SK-N-SH (cell line): ENCODE data around the gene RPF1. TPM values are rescaled to one million over a fixed set of nuclear protein-coding genes. Genes with fewer than 3 reads are reported as not detected.

Experiments
- CTCF ChIA-PET: fragments of 300-600, 350-600 bp; formaldehyde crosslinking; extraction: SDS; loops from one replicate; lab custom pipeline; 2021; lab: Yijun Ruan, JAX
- POLR2A ChIA-PET: fragments of 350-600 bp; sonication (Branson Sonifier 250); formaldehyde crosslinking; extraction: SDS; loops from one replicate; lab custom pipeline; 2020; ENCODE audit warnings: antibody characterized with exemption, inconsistent platforms; lab: Yijun Ruan, JAX
- DNase-seq: peaks from one replicate; pipeline ENCODE4 v3.0.0; 2012
- H2AFZ ChIP-seq: fragments of 200-600 bp; sonication (generic); 2 replicates; pipeline ENCODE4 v1.8.1; 2016; ENCODE audit warnings: antibody characterized with exemption, mild to moderate bottlenecking, low read depth
- H3F3A ChIP-seq: fragments of 200-600 bp; sonication (generic); replicated peaks from 2 replicates; pipeline ENCODE3; 2016; ENCODE audit warnings: antibody characterized with exemption, mild to moderate bottlenecking; ENCODE audit not compliant: insufficient read depth
- H3K27ac ChIP-seq, 2 experiments: fragments of 200-500 bp in 1 of 2; fragments of 200-600 bp in 1 of 2; sonication (Bioruptor generic) in 1 of 2; sonication (generic), shearing (Covaris generic) in 1 of 2; 2 replicates each; pipeline versions ENCODE4 v1.5.1 to v1.6.1; 2014 to 2016; ENCODE audit warnings: low read depth in 2 of 2, inconsistent platforms in 1 of 2, low read length in 1 of 2, mild to moderate bottlenecking in 1 of 2, mixed read lengths in 1 of 2
- H3K27me3 ChIP-seq: fragments of 200-600 bp; sonication (generic), shearing (Covaris generic); 2 replicates; pipeline ENCODE4 v1.6.1; 2016; ENCODE audit warnings: mixed run types; ENCODE audit not compliant: insufficient read depth
- H3K36me3 ChIP-seq, 2 experiments: fragments of 200-500 bp in 1 of 2; fragments of 200-600 bp in 1 of 2; sonication (Bioruptor generic) in 1 of 2; sonication (generic) in 1 of 2; replicated peaks in 1 of 2; 2 replicates each; pipeline versions ENCODE3 to v1.5.1; 2014 to 2016; ENCODE audit warnings: low read length in 1 of 2, mild to moderate bottlenecking in 1 of 2; ENCODE audit not compliant: insufficient read depth in 2 of 2, control insufficient read depth in 1 of 2
- H3K4me1 ChIP-seq, 2 experiments: fragments of 200-500 bp in 1 of 2; fragments of 200-600 bp in 1 of 2; sonication (Bioruptor generic) in 1 of 2; sonication (generic), shearing (Covaris generic) in 1 of 2; 2 replicates each; pipeline versions ENCODE4 v1.5.1 to v1.6.1; 2014 to 2016; ENCODE audit warnings: low read depth in 1 of 2, low read length in 1 of 2, mixed run types in 1 of 2; ENCODE audit not compliant: insufficient read depth in 2 of 2, control insufficient read depth in 1 of 2
- H3K4me2 ChIP-seq: fragments of 200-600 bp; sonication (generic), shearing (Covaris generic); 2 replicates; pipeline ENCODE4 v1.6.1; 2017; ENCODE audit warnings: mixed run types
- H3K4me3 ChIP-seq, 2 experiments: fragments of 200-500 bp in 1 of 2; fragments of 200-600 bp in 1 of 2; sonication (Bioruptor generic) in 1 of 2; sonication (generic), shearing (Covaris generic) in 1 of 2; 2 replicates each; pipeline versions ENCODE4 v1.5.1 to v1.8.1; 2014 to 2016; ENCODE audit warnings: low read depth in 2 of 2, inconsistent platforms in 1 of 2, low read length in 1 of 2, mild to moderate bottlenecking in 1 of 2, mixed read lengths in 1 of 2, moderate library complexity in 1 of 2
- H3K79me2 ChIP-seq: fragments of 200-600 bp; sonication (generic); 2 replicates; pipeline ENCODE4 v1.8.1; 2017; ENCODE audit warnings: mild to moderate bottlenecking; ENCODE audit not compliant: insufficient read depth
- H3K9ac ChIP-seq: fragments of 200-600 bp; sonication (generic); 2 replicates; pipeline ENCODE4 v1.6.1; 2017; ENCODE audit warnings: mixed run types
- H3K9me2 ChIP-seq: fragments of 200-600 bp; sonication (generic); 2 replicates; pipeline ENCODE4 v1.6.1; 2017; ENCODE audit warnings: mixed run types
- H3K9me3 ChIP-seq: fragments of 200-600 bp; sonication (generic); 2 replicates; pipeline ENCODE4 v1.6.1; 2017; ENCODE audit warnings: mixed run types, mild to moderate bottlenecking, moderate library complexity
- H4K20me1 ChIP-seq: fragments of 200-600 bp; sonication (generic); 2 replicates; pipeline ENCODE4 v1.6.1; 2017; ENCODE audit warnings: mild to moderate bottlenecking, mixed run types; ENCODE audit not compliant: insufficient read depth
- CHD2 ChIP-seq: fragments of 150-350 bp; IDR thresholded peaks from 2 replicates; pipeline ENCODE4 v1.6.1; 2018; ENCODE audit warnings: low read length; ENCODE audit not compliant: partially characterized antibody
- ELF1 ChIP-seq: IDR thresholded peaks from 2 replicates; pipeline ENCODE4 v1.4.0; 2012
- EP300 ChIP-seq, 2 experiments: IDR thresholded peaks; 2 replicates each; pipeline versions ENCODE4 v1.4.0 to v1.6.1; 2012; ENCODE audit warnings: borderline replicate concordance in 1 of 2, low read depth in 1 of 2, low read length in 1 of 2
- EZH2phosphoT487 ChIP-seq: fragments of 200-600 bp; sonication (generic); IDR thresholded peaks from 2 replicates; pipeline ENCODE4 v1.6.1; 2017; ENCODE audit warnings: low read depth, mixed run types, mild to moderate bottlenecking, antibody characterized with exemption, moderate library complexity, borderline replicate concordance
- FOSL2 ChIP-seq: IDR thresholded peaks from 2 replicates; pipeline ENCODE4 v1.4.0; 2012; ENCODE audit warnings: low read depth, mild to moderate bottlenecking, moderate library complexity, borderline replicate concordance
- FOXJ3 ChIP-seq: sonication (generic); formaldehyde crosslinking; IDR thresholded peaks from 2 replicates; pipeline ENCODE4 v1.5.1; 2020; ENCODE audit warnings: mild to moderate bottlenecking, missing genetic modification reagents
- FOXM1 ChIP-seq: IDR thresholded peaks from 2 replicates; pipeline ENCODE4 v1.4.0; 2012; ENCODE audit warnings: low read depth, mild to moderate bottlenecking
- GABPA ChIP-seq: IDR thresholded peaks from 2 replicates; pipeline ENCODE4 v1.4.0; 2012; ENCODE audit warnings: low read depth, mild to moderate bottlenecking
- GATA2 ChIP-seq: sonication (generic); formaldehyde crosslinking; IDR thresholded peaks from 2 replicates; pipeline ENCODE4 v1.5.0; 2020; ENCODE audit warnings: mild to moderate bottlenecking, missing genetic modification reagents
- MEF2A ChIP-seq: IDR thresholded peaks from 2 replicates; pipeline ENCODE4 v1.4.0; 2012; ENCODE audit warnings: low read depth, borderline replicate concordance
- MXI1 ChIP-seq: IDR thresholded peaks from 2 replicates; pipeline ENCODE4 v1.6.1; 2012; ENCODE audit warnings: mild to moderate bottlenecking, low read depth, low read length, improper control_type of control experiment
- RAD21 ChIP-seq: IDR thresholded peaks from 2 replicates; pipeline ENCODE4 v1.6.1; 2012; ENCODE audit warnings: mild to moderate bottlenecking, low read length
- RCOR1 ChIP-seq: fragments of 150-350 bp; IDR thresholded peaks from 2 replicates; pipeline ENCODE4 v1.6.1; 2017; ENCODE audit warnings: antibody characterized with exemption, low read length
- RFX5 ChIP-seq: IDR thresholded peaks from 2 replicates; pipeline ENCODE4 v1.6.1; 2012; ENCODE audit warnings: mild to moderate bottlenecking, improper control_type of control experiment, low read length
- SMC3 ChIP-seq: IDR thresholded peaks from 2 replicates; pipeline ENCODE4 v1.6.1; 2012; ENCODE audit warnings: low read depth, low read length, improper control_type of control experiment
- TAF1 ChIP-seq: IDR thresholded peaks from 2 replicates; pipeline ENCODE4 v1.6.1; 2012; ENCODE audit warnings: low read depth, mild to moderate bottlenecking, low read length, moderate library complexity, borderline replicate concordance
- TEAD4 ChIP-seq: IDR thresholded peaks from 2 replicates; pipeline ENCODE4 v1.4.0; 2012; ENCODE audit warnings: mild to moderate bottlenecking, borderline replicate concordance; ENCODE audit not compliant: insufficient read depth
- YY1 ChIP-seq: IDR thresholded peaks from 2 replicates; pipeline ENCODE4 v1.4.0; 2012; ENCODE audit warnings: low read depth, mild to moderate bottlenecking
- WGBS: methylation state at CpG from one replicate; pipeline ENCODE4 v1.1.6; 2017; ENCODE audit warnings: low lambda C conversion rate; 5-methylcytosine and 5-hydroxymethylcytosine counted together
- polyA plus RNA-seq, 3 experiments: library from polyadenylated mRNA; depleted of rRNA; stranded (reverse); fragments of >200 nt; gene quantifications; 2 replicates each; pipeline ENCODE4 v1.2.3, GENCODE V29; 2012
- TF ChIP-seq, protein P1 (sequence below): IDR thresholded peaks from 2 replicates; pipeline ENCODE4 v1.4.0; 2012; ENCODE audit warnings: low read depth
- TF ChIP-seq, protein P2 (sequence below): IDR thresholded peaks from 2 replicates; pipeline ENCODE4 v1.4.0; 2012; ENCODE audit warnings: low read depth, borderline replicate concordance
- TF ChIP-seq, protein P3 (sequence below): fragments of 200-600 bp; sonication (generic); IDR thresholded peaks from 2 replicates; pipeline ENCODE4 v1.6.1; 2017; ENCODE audit warnings: antibody characterized with exemption, mild to moderate bottlenecking, moderate library complexity
- TF ChIP-seq, protein P4 (sequence below): IDR thresholded peaks from 2 replicates; pipeline ENCODE4 v1.4.0; 2012; ENCODE audit warnings: low read depth, borderline replicate concordance
- TF ChIP-seq, protein P5 (sequence below): IDR thresholded peaks from 2 replicates; pipeline ENCODE4; 2012

Gene RPF1
- polyA plus RNA-seq, 1 of the 3 experiments (the other 2 are of a cell fraction) = 22.6 TPM

DNA sequence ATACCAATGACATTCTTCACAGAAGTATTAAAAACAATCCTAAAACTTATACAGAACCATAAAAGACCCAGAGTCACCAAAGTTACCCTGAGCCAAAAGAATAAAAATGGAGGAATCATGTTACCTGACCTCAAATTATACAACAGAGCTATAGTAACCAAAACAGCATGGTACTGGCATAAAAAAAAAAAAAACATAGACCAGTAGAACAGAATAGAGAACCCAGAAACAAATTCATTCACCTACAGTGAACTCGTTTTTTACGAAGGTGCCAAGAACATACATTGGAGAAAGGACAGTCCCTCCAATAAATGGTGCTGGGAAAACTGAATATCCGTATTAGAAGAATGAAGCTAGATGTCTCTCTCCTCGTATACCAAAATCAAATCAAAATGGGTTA lies 30.0 kb downstream of the RPF1 start (continued):
- no peak for TF ChIP-seq TEAD4
- no peak for TF ChIP-seq EZH2phosphoT487
- TF ChIP-seq GATA2 (CRISPR knock-in tag) = no peak
- TF ChIP-seq TAF1 = no peak
- TF ChIP-seq FOXJ3 (CRISPR knock-in tag) = no peak
- TF ChIP-seq, protein P1, sequence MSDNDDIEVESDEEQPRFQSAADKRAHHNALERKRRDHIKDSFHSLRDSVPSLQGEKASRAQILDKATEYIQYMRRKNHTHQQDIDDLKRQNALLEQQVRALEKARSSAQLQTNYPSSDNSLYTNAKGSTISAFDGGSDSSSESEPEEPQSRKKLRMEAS = no peak
- TF ChIP-seq, protein P2, sequence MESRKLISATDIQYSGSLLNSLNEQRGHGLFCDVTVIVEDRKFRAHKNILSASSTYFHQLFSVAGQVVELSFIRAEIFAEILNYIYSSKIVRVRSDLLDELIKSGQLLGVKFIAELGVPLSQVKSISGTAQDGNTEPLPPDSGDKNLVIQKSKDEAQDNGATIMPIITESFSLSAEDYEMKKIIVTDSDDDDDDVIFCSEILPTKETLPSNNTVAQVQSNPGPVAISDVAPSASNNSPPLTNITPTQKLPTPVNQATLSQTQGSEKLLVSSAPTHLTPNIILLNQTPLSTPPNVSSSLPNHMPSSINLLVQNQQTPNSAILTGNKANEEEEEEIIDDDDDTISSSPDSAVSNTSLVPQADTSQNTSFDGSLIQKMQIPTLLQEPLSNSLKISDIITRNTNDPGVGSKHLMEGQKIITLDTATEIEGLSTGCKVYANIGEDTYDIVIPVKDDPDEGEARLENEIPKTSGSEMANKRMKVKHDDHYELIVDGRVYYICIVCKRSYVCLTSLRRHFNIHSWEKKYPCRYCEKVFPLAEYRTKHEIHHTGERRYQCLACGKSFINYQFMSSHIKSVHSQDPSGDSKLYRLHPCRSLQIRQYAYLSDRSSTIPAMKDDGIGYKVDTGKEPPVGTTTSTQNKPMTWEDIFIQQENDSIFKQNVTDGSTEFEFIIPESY = no peak
- no peak for TF ChIP-seq ELF1
- no peak for TF ChIP-seq FOSL2
- no peak for TF ChIP-seq GABPA

DNA sequence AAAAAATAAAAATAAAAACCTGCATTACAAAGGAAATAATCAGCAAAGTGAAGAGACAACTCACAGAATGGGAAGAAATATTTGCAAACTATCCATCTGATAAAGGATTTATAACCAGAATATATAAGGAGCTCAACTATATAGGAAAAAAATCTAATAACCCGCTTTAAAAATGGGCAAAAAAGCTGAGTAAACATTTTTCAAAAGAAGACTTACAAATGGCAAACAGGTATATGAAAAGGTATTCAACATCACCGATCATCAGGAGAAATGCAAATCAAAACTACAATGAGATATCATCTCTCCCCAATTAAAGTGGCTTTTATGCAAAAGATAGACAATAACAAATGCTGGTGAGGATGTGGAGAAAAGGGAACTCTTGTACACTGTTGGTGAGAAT lies 31.1 kb downstream of the RPF1 start:
- H3K79me2 ChIP-seq = peaks cover 20% of the 10 kb centered on the region
- peaks cover 0 to 6% of the 10 kb centered on the region in 2 experiments for H3K36me3 ChIP-seq
- H3K4me1 ChIP-seq = no peaks in the 10 kb centered on the region; a peak in 2 of 4 replicates
- ChIA-PET POLR2A (no interaction called here), CTCF (no interaction called here)
- H3K9me2 ChIP-seq = no peaks in the 10 kb centered on the region
- 55% methylated on average over 2 of the region's 2 CpGs for WGBS
- no peak overlapping the region for H3K9ac ChIP-seq
- peaks cover 7% of the 10 kb centered on the region for H3F3A ChIP-seq
- no peak overlapping the region for H3K27ac ChIP-seq
- H3K9me3 ChIP-seq = 0 out of 2 replicates have a peak, but pooled peaks cover 8% of the 10 kb centered on the region
- no peak for DNase-seq
- no peak overlapping the region for H2AFZ ChIP-seq
- H4K20me1 ChIP-seq = 0 out of 2 replicates have a peak, but pooled peaks cover under 1% of the 10 kb centered on the region
- H3K27me3 ChIP-seq = no peaks in the 10 kb centered on the region
- no peak overlapping the region for H3K4me3 ChIP-seq
- H3K4me2 ChIP-seq = no peak overlapping the region
- no peak for TF ChIP-seq EZH2phosphoT487
- TF ChIP-seq YY1 = no peak
- TF ChIP-seq, protein P1 = no peak
- no peak for TF ChIP-seq RCOR1
- TF ChIP-seq RAD21 = no peak
- no peak for TF ChIP-seq EP300 (IDR thresholded peaks at IDR 0.05; ENCODE audit: borderline replicate concordance in 1 of 2, low read depth in 1 of 2, low read length in 1 of 2)
- no peak for TF ChIP-seq CHD2
- no peak for TF ChIP-seq MXI1
- TF ChIP-seq, protein P3, sequence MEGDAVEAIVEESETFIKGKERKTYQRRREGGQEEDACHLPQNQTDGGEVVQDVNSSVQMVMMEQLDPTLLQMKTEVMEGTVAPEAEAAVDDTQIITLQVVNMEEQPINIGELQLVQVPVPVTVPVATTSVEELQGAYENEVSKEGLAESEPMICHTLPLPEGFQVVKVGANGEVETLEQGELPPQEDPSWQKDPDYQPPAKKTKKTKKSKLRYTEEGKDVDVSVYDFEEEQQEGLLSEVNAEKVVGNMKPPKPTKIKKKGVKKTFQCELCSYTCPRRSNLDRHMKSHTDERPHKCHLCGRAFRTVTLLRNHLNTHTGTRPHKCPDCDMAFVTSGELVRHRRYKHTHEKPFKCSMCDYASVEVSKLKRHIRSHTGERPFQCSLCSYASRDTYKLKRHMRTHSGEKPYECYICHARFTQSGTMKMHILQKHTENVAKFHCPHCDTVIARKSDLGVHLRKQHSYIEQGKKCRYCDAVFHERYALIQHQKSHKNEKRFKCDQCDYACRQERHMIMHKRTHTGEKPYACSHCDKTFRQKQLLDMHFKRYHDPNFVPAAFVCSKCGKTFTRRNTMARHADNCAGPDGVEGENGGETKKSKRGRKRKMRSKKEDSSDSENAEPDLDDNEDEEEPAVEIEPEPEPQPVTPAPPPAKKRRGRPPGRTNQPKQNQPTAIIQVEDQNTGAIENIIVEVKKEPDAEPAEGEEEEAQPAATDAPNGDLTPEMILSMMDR = no peak
- no peak for TF ChIP-seq SMC3
- TF ChIP-seq FOXJ3 (CRISPR knock-in tag) = no peak
- no peak for TF ChIP-seq MEF2A
- TF ChIP-seq, protein P4, sequence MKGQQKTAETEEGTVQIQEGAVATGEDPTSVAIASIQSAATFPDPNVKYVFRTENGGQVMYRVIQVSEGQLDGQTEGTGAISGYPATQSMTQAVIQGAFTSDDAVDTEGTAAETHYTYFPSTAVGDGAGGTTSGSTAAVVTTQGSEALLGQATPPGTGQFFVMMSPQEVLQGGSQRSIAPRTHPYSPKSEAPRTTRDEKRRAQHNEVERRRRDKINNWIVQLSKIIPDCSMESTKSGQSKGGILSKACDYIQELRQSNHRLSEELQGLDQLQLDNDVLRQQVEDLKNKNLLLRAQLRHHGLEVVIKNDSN = no peak
- TF ChIP-seq, protein P2 = no peak
- no peak for TF ChIP-seq FOXM1
- TF ChIP-seq RFX5 = no peak
- TF ChIP-seq, protein P5, sequence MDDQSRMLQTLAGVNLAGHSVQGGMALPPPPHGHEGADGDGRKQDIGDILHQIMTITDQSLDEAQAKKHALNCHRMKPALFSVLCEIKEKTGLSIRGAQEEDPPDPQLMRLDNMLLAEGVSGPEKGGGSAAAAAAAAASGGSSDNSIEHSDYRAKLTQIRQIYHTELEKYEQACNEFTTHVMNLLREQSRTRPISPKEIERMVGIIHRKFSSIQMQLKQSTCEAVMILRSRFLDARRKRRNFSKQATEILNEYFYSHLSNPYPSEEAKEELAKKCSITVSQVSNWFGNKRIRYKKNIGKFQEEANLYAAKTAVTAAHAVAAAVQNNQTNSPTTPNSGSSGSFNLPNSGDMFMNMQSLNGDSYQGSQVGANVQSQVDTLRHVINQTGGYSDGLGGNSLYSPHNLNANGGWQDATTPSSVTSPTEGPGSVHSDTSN = no peak
